GM19372 (cell line): ENCODE data around the gene HNRNPR.
"Not testable (repeated sequence)": the region's sequence is repeated elsewhere in the genome, so short reads cannot be mapped to it uniquely, and the experiment has no call there.

Source experiments
- ATAC-seq: cut with Tn5 transposase; IDR thresholded peaks from one replicate; pipeline ENCODE4 v1.9.1; 2021; ENCODE audit warnings: mild to moderate bottlenecking, low read depth, moderate library complexity; ENCODE audit not compliant: unreplicated experiment

The HNRNPR gene

DNA sequence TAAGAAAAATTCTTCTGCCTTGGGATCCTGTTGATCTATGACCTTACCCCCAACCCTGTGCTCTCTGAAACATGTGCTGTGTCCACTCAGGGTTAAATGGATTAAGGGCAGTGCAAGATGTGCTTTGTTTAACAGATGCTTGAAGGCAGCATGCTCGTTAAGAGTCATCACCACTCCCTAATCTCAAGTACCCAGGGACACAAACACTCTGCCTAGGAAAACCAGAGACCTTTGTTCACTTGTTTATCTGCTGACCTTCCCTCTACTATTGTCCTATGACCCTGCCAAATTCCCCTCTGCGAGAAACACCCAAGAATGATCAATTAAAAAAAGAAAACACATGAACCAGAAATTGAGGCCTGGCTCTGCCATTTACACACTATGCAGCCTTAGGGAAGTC is 86.0 kb downstream of the HNRNPR start:
- ATAC-seq, result not testable (repeated sequence)

- ATAC-seq, result not testable (repeated sequence)
Measured at GRCh38 chr1:23257371-23257770, 86.7 kb downstream of the HNRNPR start.
